GM12872 (cell line): Measurements from ENCODE around the gene ZFHX3.

Source experiments
- TF ChIP-seq, protein P1 (sequence below): IDR thresholded peaks from 3 replicates; pipeline ENCODE4 v1.5.1; 2011; ENCODE audit warnings: low read depth, mild to moderate bottlenecking, low read length, moderate library complexity; ENCODE audit not compliant: insufficient read depth

Gene ZFHX3

DNA sequence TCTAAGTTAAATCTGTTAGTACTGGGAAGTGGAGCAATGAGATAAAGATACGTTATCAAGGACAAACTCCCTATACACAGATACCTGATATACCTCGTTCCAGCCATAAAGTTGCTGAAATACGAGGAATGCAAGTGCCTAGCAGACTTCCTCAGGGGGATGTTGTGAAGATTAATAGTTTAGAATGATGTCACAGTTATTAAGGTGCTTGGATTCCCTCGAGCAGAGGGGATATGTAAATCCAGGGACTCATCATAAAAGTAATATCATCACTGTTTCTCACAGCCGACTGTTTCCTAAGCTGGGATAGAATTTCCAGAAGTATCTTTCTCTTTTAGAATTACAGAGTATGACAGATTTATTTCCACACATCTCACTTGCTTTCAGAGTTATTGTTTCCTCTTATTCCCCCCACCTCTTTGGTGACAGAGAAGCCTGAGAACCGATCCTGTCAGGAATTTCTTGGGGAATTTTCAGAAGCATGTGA lies 28.4 kb upstream of the ZFHX3 start:
- TF ChIP-seq, protein P1, sequence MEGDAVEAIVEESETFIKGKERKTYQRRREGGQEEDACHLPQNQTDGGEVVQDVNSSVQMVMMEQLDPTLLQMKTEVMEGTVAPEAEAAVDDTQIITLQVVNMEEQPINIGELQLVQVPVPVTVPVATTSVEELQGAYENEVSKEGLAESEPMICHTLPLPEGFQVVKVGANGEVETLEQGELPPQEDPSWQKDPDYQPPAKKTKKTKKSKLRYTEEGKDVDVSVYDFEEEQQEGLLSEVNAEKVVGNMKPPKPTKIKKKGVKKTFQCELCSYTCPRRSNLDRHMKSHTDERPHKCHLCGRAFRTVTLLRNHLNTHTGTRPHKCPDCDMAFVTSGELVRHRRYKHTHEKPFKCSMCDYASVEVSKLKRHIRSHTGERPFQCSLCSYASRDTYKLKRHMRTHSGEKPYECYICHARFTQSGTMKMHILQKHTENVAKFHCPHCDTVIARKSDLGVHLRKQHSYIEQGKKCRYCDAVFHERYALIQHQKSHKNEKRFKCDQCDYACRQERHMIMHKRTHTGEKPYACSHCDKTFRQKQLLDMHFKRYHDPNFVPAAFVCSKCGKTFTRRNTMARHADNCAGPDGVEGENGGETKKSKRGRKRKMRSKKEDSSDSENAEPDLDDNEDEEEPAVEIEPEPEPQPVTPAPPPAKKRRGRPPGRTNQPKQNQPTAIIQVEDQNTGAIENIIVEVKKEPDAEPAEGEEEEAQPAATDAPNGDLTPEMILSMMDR = no peak

GRCh38 chr16:73074382-73074781 lies 26.5 kb upstream of the ZFHX3 start:
- TF ChIP-seq, protein P1 = no peak

DNA sequence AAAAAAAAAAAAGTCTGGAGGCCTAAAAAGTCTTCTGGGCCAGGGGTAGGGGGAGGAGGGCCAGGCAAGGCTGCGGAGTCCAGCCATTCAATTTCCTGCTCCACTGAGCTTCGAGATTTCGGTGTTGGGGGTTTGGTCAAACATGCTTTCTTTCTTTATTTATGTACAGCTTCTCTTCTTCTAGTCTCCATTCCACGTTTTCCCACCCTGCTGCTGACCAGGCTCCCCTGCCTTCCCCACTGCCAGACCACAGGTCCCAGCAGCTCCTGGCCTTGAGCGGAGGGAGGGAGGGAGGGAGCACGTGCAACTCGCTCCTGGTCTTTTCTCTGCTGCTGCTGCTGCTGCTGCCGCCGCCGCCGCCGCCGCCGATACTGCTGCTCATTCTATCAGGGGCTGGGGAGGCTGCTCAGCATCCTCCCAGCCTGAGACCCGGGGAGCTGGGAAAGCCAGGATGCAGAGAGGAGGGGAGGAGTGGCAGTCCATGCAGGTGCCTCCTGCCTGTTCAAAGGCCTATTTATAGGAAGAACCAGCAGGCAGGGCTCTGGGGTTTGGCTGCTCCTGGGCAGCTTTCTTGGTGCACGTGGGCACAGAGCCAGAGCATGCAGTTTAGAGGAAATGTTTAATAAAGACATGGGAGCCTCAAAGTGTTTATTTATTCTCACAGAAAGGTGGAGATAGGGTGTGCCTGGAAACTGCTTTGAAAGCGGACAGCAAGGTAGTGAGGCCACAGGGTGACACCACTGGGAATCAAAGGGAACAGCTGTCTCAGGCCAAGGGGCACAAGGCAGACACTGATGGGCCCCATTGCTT lies 23.4 kb upstream of the ZFHX3 start:
- TF ChIP-seq, protein P1 = no peak

GRCh38 chr16:73069581-73070262 lies 21.8 kb upstream of the ZFHX3 start:
- TF ChIP-seq, protein P1 = no peak

GRCh38 chr16:73068541-73069401 lies 20.8 kb upstream of the ZFHX3 start:
- TF ChIP-seq, protein P1 = no peak

DNA sequence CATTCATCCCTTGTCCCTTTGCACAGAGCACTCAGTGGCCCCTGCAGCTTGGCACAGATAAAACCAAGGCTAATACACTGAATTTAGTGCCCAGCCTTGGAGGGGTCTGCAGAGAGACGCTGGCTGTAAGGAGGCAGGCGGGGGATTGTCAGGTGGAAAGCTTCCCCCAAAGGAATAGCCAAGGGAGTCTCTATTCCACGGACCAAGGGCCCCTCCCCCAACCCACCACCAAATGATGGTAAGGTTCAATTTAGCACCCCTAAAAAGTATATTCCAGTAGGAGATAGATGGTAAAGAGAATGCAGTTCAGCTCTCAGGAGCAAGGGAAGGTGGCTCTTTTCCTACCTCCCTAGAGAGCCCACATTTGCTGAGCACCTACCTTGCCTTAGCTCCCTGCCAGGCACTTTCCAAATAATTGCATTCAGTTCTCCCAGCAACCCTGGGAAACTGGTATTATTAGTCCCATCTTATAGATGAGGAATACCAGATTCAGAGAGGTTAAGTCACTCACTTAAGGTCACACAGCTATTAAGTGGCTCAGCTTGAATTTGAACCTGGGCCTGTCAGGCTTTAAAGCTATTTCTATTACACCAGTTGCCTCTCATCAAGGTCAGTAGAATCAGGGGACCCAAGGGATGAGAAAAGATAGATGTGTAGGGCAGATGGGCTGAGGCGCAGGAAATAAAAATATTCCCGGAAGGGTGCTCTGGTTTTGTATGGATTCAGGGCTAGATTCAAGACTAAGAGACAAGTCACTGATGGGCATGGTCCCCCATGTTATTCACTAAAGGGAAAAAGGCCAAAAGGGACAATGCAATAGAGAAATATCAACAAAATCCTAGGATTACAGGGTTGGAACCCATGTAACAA lies 20.0 kb upstream of the ZFHX3 start:
- TF ChIP-seq, protein P1 = no peak
